Panc1 (cell line): ENCODE data around the gene BRME1. TPM values are rescaled to one million over a fixed set of nuclear protein-coding genes. Genes with fewer than 3 reads are reported as not detected.

Experiments used
- ATAC-seq: fragments of 200-7000 bp; cut with Tn5 transposase; 2 replicates; pipeline ENCODE4 v1.9.1; 2020; ENCODE audit warnings: mild to moderate bottlenecking, moderate library complexity
- BruUV-seq: library from RNA; stranded (reverse); fragments of 400-500 nt; replicated peaks from 2 replicates; lab custom pipeline; 2021; lab: Mats Ljungman, UMichigan
- CTCF ChIA-PET: fragments of 300-600 bp; sonication (Branson Sonifier 250); formaldehyde crosslinking; loops from one replicate; lab custom pipeline; 2022; ENCODE audit warnings: antibody characterized with exemption; lab: Charles Lee
- POLR2A ChIA-PET: fragments of 300-600 bp; sonication (Branson Sonifier 250); formaldehyde crosslinking; loops from one replicate; lab custom pipeline; 2022; ENCODE audit warnings: antibody characterized with exemption; lab: Charles Lee
- DNase-seq: peaks from one replicate; pipeline ENCODE4 v3.0.0-alpha.2; 2010; ENCODE audit warnings: low read depth, low spot score
- H3K27ac ChIP-seq: 2 replicates; pipeline ENCODE4 v1.5.1; 2011; ENCODE audit warnings: mild to moderate bottlenecking, low read length, inconsistent platforms
- H3K27me3 ChIP-seq: fragments of 200-500 bp; sonication (Bioruptor generic); 2 replicates; pipeline ENCODE4 v1.6.0; 2014; ENCODE audit warnings: low read length, inconsistent platforms; ENCODE audit not compliant: control insufficient read depth, insufficient read depth
- H3K36me3 ChIP-seq: fragments of 200-500 bp; sonication (Bioruptor generic); 2 replicates; pipeline ENCODE4 v1.5.1; 2014; ENCODE audit warnings: inconsistent platforms, mild to moderate bottlenecking, low read length, moderate library complexity; ENCODE audit not compliant: control insufficient read depth, insufficient read depth
- H3K4me1 ChIP-seq: 2 replicates; pipeline ENCODE4 v1.5.1; 2011; ENCODE audit warnings: inconsistent platforms, mild to moderate bottlenecking, low read length, moderate library complexity; ENCODE audit not compliant: control insufficient read depth, insufficient read depth
- H3K4me3 ChIP-seq, 2 experiments: 2 replicates each; pipeline ENCODE4 v1.5.1; 2011 to 2012; ENCODE audit warnings: low read depth in 2 of 2, low read length in 2 of 2, mild to moderate bottlenecking in 2 of 2, inconsistent platforms in 1 of 2, moderate library complexity in 1 of 2
- H3K9me3 ChIP-seq: fragments of 200-500 bp; sonication (Bioruptor generic); 2 replicates; pipeline ENCODE4 v1.5.1; 2014; ENCODE audit warnings: low read depth, mild to moderate bottlenecking, inconsistent platforms, low read length, moderate library complexity; ENCODE audit not compliant: control insufficient read depth, insufficient read depth
- CTCF ChIP-seq: fragments of 450-650 bp; IDR thresholded peaks from 2 replicates; pipeline ENCODE4 v1.5.1; 2017; ENCODE audit warnings: mild to moderate bottlenecking
- POLR2AphosphoS5 ChIP-seq: IDR thresholded peaks from 2 replicates; pipeline ENCODE4 v1.6.1; 2012; ENCODE audit warnings: mild to moderate bottlenecking, low read depth, low read length, moderate library complexity
- REST ChIP-seq, 2 experiments: IDR thresholded peaks; 2 replicates each; pipeline ENCODE4 v1.6.1; 2011 to 2012; ENCODE audit warnings: low read depth in 2 of 2, control low read depth in 1 of 2, low read length in 1 of 2, mild to moderate bottlenecking in 1 of 2, moderate library complexity in 1 of 2; ENCODE audit not compliant: insufficient read depth in 1 of 2
- SIN3A ChIP-seq: IDR thresholded peaks from 2 replicates; pipeline ENCODE4 v1.6.1; 2012; ENCODE audit warnings: low read depth, mild to moderate bottlenecking, low read length, moderate library complexity, borderline replicate concordance; ENCODE audit not compliant: insufficient read depth
- TCF7L2 ChIP-seq: IDR thresholded peaks from 2 replicates; pipeline ENCODE4 v1.6.1; 2011; ENCODE audit warnings: mild to moderate bottlenecking, low read depth, low read length, inconsistent platforms
- in situ Hi-C: cut with HindIII; loops from 2 replicates; pipeline ENCODE4 v1.10.0; 2016; ENCODE audit warnings: low sequenced_read_pairs, low pct_unique_long_range_greater_than_20kb
- intact Hi-C: fragments of 100-400 bp; cut with micrococcal nuclease; formaldehyde crosslinking; loops from one replicate; pipeline ENCODE4 v1.10.0; 2022; ENCODE audit not compliant: unreplicated experiment
- total RNA-seq: library from RNA; stranded (reverse); gene quantifications from one replicate; pipeline ENCODE4 v1.2.1, GENCODE V29; 2021; ENCODE audit not compliant: unreplicated experiment

Gene BRME1
- total RNA-seq, 1 experiment from 2014 or later, result 6.5 TPM

GRCh38 chr19:13902993-13903555, 2.8 kb downstream of the BRME1 start:
- no peak overlapping the region for H3K27ac ChIP-seq
- BruUV-seq, result no TSS peak
- POLR2A ChIA-PET, result no interaction called here
- H3K36me3 ChIP-seq, result no peaks in the 10 kb centered on the region; the same call in 1 of the 2 replicates
- H3K9me3 ChIP-seq, result no peaks in the 10 kb centered on the region
- H3K27me3 ChIP-seq, result no peaks in the 10 kb centered on the region
- in situ Hi-C loops, result no loop called here
- TF ChIP-seq POLR2AphosphoS5 (no peak), REST (IDR thresholded peaks at IDR 0.05; ENCODE audit: insufficient read depth in 1 of 2, low read depth in 2 of 2, low read length in 1 of 2) (no peak), SIN3A (no peak), TCF7L2 (no peak), CTCF (no peak; the same call in 1 of the 2 replicates)
- no peak for DNase-seq
- no peak for ATAC-seq
- CTCF ChIA-PET, result no interaction called here
- H3K4me1 ChIP-seq, result no peaks in the 10 kb centered on the region
- no peak overlapping the region for H3K4me3 ChIP-seq
- intact Hi-C loops, result no loop called here

GRCh38 chr19:13899912-13900584, 5.9 kb downstream of the BRME1 start:
- Histone ChIP-seq H3K36me3 (no peaks in the 10 kb centered on the region), H3K9me3 (no peaks in the 10 kb centered on the region), H3K4me3 (no peak overlapping the region), H3K27me3 (no peaks in the 10 kb centered on the region), H3K27ac (no peak overlapping the region), H3K4me1 (no peaks in the 10 kb centered on the region)
- ChIA-PET POLR2A (interaction anchor here (0.6 kb wide), 1 partner anchor 60 kb away, joined by 5 read pairs; no protein-coding TSS in a partner anchor), CTCF (no interaction called here)
- intact Hi-C loops (no loop called here), in situ Hi-C loops (no loop called here)
- DNase-seq (no peak), ATAC-seq (no peak)
- no TSS peak for BruUV-seq
- TF ChIP-seq SIN3A, result no peak
- no peak for TF ChIP-seq TCF7L2
- TF ChIP-seq POLR2AphosphoS5, result no peak
- no peak for TF ChIP-seq CTCF
- no peak for TF ChIP-seq REST (IDR thresholded peaks at IDR 0.05; ENCODE audit: insufficient read depth in 1 of 2, low read depth in 2 of 2, low read length in 1 of 2)
